GM21447 (cell line): ENCODE results near the gene FAM131C.
"Not testable (repeated sequence)": the region's sequence is repeated elsewhere in the genome, so short reads cannot be mapped to it uniquely, and the experiment has no call there.

ENCODE experiments used
- ATAC-seq: cut with Tn5 transposase; IDR thresholded peaks from one replicate; pipeline ENCODE4 v1.9.1; 2021; ENCODE audit not compliant: unreplicated experiment

FAM131C gene

DNA sequence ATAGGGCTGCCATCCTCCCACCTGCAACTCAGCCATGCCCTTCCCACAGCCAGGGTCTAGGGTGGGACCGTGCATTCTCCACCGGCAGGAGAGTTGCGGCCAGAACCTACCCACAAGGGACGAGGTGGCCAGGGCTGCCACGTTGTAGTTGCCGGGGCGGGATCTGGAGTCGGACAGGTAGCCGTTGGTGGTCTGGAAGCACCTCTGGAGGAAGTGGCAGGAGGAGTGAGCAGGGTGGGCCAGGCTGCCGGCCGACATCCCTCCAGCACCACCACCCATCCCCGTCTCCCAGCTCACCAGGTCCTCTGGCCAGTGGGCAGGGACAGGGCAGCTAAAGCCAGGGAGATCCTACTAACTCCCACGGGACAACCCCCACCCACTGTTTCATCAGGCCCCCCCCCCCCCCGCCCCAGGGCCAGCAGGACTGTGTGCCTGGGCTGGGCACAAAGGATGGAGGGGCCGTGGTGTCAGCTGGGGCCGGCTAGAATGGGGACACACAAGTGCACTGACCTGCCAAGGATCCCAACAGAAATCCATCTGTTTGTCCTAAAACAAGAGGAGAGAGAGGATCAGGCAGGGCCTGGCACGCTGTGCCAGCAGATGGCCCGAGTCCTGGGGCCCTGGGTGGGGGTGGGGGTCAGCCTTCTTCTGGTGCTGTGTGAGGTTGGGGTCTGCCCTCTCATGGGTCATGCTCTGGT lies 11.3 kb downstream of the FAM131C start:
- not testable (repeated sequence) for ATAC-seq

DNA sequence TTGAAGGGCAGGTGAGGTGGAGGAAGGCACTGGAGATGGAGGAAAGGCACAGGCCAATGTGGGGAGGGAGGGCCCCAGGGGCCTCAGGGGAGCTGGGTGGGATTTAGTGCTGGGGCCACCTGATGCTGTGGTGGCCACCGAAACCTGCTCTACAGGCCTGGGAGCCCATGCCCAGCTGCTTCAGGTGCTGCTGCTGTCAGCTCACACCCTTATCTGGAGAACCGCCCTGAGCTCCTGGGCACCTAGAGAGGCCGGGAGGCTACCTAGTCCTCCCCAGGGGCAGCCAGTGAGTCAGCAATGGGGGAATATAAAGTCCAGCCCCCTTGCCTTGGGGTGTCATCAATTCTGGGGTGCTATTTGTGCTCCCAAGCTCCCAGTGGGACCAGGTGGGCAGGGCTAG lies 12.2 kb downstream of the FAM131C start:
- no peak for ATAC-seq

DNA sequence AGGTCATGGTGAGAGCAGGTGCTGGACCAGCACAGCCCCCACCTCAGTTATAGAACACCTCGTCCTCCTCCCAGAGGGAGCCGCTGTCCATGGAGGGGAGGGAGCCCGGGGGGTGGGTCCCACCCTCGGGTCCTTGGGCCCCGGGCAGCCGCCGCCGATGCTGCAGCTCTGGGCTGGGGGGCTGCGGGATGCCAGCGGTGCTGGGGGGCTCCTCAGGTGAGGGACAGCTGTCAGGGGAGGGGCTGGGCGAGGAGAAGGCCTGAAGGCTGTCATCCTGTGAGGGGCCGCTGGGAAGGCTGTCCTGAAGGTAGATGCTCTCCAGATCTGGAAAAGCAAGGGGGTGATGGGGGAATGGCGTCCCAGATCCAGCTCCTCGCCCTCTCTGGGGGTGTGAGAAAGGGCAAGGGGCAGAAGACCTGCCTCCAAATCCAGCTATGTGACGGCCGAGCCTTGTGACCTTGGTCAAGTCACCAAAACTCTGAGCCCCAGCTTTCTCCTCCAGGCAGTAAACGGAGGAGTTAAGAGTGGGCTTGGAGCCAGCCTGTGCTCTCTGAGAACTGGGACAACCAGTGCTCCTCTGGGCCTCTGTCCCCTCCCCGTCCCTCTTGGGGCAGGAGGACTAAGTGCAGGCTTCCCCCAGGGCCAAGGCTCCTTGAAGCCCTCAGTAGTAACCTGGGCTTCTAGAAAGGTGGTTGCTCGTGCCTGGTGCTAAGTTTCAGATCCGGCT lies 14.9 kb downstream of the FAM131C start:
- not testable (repeated sequence) for ATAC-seq

DNA sequence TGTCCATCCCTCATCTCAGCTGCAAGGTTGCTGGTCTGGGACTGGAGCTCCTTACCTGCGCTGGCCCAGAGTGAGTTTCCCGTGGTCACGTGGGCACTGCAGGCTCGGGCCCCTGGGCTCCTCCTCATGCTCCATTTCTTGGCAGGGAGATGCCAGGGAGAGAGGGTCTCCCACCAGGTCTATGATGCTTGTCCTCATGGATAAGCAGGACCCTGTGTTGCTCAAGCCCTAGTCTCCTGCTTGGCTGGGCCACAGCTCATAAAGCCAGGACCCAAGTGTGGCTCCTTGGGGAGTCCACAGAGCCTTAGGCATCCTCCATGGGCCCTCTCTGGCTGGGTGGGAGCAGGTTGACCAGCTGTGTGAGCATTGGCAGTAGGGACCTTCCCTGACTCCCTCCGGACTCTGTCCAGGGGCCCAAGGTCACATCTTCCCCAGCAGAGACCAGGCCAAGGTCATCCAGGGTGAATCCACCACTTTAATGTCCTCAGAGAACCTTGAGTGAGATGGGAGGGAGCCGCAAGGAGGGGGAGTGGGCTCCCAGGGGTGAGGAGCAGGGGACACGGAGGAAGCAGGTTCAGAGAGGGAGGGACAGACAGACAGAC lies 16.0 kb downstream of the FAM131C start:
- ATAC-seq: not testable (repeated sequence)

DNA sequence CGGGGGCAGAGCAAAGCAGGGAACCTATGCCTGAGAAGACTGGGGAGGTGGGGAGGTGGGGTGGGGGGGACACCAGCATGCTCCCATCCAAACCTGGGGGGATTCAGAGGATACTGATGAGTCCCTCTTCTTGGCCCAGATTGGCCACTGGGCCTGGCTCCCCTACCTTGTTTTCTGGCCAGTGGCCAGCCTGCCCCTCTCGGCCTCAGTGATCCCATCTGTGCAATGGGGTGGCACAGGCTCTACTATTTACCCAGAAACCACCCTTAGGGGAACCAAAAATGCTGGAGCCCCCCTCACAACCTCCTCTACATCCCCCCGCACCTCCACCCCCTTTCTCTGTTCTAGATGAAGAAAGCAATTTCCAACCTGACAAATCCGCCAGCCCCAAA lies 16.9 kb downstream of the FAM131C start:
- not testable (repeated sequence) for ATAC-seq

DNA sequence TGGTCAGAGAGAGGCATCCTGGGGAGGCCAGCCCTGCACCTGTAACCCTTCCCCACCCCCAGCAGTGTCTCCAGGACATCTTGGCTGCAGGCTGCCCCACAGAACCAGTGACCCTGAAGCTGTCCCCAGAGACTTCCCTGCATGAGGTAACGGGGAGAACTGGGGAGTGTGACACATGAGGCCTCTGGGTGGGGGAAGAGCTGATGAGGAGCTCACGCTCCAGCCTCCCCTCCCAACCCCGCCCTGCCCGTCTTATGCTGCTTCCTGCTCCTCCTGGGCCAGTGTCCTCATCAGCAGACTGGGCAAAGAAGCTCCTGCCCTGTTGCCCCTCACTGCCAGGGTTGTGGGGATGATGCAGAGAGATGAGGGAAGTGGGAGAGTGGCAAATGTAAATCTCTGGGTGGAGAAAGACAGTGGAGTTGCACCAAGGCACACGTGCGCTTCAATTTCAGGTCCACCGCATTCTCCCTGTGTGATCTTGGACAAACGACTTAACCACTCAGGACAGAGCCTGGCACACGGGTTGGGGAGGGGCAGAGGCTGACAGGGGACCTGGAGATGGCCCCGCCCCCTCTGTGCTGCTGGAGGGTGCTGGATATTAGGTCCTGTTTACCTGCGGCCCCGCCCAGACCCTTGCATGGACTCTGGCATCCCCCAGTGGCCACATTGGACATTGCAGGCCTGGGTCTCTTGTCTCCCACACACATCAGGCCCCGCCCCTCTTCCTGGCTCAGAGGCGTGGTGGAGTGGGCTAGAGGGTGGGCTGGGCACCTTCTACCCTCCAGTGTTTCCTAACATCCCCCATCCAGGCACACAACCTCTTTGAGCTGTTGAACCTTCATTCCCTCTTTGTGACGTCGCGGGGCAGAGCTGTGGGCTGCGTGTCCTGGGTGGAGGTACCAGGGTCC lies 17.6 kb downstream of the FAM131C start:
- ATAC-seq: peak; percentile 73

DNA sequence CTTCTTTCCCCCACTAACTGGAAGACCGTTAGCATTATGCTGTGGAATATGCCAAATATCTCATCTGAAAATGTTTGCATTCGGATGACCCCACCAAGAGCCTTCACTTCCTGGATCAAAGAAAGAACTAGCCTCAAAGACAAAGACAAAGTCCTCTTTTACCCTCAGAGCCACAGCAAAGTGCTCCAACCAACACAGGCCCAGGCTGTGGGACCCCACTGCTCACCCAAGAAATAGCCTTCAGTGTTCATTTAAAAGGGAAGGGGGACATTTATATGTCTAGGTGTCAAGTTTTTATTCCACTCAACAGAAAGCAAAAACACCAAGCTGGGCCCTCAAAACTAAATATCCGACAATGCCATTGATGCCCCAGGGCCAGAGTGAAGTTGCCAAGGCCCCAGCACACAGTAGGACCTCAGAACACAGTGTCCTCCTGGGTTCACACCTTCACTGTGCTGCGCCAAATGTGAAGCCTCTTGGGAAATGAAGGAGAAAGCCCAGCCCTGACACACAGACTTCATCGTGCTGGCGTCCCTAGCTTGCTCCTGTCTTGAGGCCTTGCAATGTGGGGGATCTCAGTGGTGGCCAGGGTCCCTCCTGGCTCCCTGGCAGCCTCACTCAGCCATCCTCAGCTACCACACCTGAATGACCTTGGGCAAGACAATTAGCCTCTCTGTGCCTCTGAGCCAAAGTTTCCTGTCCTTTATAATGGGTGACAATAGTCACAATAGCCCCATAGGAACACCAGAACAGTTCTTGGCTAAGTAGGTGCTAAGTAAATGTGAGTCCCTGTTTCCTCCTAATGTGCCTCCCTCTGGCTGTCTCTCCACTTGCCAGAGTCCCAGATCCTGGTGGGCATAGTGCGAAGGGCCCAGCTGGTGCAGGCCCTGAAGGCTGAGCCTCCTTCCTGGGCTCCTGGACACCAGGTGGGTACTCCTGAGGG lies 18.6 kb downstream of the FAM131C start:
- no peak for ATAC-seq

DNA sequence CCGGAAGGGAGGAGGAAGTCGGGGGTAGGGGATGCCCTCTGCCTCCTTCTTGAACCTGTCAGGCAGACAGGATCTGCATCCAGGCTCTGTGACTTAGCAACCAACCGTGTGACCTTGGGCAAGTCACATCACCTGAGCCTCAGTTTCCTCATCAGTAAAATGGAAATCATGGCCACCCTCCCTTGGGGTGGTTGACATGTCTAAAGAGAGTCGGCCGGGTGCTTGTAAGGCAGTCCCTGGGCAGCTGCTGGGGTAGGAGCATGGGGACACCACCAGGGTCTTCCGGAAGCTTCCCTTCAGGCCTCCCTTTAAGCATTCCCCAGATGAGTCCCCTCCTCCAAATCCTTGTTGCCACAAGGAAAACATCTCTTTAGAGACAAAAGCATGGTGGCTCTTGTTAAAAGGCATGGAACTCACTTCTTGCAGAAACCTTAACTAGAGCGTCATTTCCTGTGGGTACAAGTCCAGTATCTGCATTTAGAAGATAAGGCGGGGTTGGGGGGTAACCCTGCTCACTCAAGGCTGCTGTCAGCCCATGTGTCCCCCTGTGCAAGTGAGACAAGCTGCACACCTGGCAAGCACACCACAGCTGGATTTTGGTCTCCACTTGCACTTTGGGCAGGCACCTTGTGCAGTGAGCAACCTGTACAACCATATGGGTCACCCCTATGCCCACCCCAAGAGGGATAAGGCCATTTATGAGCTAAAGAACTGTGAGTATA lies 19.5 kb downstream of the FAM131C start:
- ATAC-seq: no peak

DNA sequence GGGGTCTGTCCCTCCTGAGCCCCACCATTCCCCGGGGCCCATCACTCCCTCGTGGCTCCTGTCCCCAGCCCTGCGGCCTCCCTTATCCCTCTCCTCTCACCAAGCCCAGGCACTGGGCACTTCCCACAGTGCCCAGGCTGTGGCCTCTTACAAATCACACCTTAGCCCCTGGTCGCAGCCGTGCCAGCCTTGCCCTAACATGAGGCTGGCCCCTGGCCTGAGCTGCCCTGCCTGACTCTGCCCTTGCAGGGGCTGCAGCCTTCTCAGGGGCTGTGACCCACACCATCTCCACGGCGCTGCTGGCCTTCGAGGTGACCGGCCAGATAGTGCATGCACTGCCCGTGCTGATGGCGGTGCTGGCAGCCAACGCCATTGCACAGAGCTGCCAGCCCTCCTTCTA lies 21.5 kb downstream of the FAM131C start:
- ATAC-seq: not testable (repeated sequence)

DNA sequence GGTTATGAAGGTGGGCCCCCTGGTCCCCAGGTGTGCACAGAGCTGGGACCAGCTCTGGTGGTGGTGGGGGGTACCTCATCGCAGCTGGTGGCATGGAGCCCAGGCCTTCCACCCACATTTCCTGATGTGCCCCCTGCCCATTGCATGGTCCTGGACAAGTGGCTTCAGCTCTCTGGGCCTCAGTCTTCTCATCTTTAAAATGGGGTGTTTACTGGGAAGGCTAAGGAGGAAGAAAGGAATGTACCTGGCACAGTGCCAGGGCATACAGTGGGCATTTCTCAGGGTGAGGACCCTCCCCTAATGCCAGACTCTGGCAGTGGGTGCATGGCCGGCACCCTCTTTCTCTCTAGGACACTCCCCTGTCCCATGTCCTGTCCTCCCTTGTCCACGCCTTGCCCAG lies 22.4 kb downstream of the FAM131C start:
- no peak for ATAC-seq

DNA sequence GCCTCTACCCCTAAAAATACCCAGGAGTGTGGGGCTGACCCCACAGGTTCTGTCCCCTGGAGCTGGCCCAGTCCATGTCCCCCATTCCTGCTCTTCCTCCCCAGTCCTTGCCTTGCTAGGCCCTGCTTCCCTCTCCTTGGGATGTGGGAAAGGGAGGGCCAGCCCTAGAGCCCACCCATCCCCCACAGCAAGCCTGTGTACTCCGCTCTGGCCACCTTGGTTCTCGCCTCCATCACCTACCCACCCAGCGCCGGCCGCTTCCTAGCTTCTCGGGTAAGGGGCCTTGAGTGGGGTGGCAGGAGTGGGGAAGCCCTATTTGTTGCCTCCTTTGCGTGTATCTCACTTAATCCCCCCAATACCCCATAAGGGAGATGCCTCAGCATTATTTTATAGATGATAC lies 23.1 kb downstream of the FAM131C start:
- no peak for ATAC-seq

DNA sequence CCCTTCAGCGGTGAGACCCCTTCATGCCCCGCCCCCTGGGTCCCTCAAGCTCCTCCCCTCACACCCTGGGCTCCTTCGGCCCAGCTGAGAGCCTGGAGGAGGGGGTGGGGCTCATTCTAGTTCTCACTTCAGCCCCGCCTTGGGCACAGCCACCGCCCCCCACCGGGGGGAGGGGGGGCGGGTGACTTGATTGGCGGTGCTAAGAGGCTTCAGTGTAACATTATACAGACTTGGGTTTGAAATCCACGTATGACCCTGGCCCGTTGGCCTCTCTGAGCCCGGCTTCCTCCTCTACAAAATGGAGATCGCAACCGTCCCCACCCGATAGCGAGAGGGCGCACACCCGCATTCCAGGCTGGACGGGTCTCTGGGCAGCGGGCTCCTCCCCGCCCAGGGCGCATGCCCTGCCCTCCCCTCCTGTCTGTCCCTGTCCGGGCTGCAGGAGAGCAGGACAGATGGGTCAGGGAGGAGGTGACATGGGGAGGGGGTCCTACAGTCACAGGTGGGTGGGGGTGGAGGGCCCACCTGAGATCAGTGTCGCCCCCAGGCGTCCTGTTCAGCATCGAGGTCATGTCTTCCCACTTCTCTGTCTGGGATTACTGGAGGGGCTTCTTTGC lies 24.8 kb downstream of the FAM131C start:
- no peak for ATAC-seq

DNA sequence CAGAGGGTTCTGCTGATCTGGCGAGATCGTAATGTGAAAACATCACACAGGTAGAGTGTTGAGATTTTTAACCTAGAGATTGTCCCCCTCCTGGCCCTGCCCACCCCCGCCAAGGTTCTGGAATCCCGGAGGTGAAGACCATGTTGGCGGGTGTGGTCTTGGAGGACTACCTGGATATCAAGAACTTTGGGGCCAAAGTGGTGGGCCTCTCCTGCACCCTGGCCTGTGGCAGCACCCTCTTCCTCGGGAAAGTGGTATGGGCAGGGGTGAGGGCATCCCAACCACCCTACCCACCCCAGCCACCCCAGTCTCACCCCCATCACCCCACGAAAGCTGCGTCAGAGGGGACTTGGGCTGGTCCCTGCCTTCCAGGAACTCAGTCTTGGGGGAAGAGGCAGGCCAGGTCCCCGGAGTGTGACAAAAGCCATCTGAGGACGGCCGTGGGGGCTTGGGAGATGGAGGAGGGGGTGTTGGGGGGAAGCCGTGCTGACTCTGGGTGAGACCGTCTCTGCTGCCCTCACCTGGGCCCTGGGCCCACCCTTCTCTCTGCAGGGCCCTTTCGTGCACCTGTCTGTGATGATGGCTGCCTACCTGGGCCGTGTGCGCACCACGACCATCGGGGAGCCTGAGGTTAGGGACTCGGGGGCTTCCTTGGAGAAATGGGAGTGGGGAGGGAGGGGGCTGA lies 25.5 kb downstream of the FAM131C start:
- no peak for ATAC-seq

DNA sequence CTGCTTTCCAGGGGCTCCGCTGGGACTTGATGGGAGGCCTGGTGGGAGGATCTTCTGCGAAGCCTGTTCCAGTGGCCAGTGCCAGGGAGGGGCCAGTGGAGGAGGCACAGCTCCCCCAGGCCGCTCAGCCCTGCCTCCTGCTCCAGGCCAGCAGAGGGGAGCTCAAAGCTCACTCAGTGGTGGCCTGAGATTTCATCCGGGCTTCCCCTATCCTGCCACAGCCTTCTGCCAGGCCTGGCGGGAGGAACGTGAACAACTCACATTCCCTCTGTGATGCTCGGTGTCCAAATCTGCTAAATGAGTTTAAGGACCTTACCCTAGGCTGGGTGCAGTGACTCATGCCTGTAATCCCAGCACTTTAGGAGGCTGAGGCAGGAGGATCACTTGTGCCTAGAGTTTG lies 26.6 kb downstream of the FAM131C start:
- no peak for ATAC-seq

DNA sequence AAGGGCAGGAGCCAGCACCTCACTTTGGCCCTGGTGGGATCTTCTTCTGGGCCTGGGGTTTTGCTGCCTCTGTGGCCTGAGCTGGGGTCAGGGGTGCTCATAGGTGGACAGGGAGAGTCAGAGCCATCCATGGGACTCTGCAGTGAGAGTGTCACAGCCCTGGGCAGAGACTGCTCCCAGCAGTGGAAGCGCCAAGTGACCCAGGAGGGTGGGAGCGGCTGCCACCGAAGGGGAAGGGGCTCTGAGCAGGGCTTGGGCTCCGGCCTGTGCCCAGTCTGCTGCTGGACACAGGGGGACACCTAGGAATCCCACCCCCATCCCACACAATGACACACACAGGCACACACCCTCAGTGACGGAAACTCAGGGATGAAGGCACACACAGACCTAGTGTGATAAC lies 29.5 kb downstream of the FAM131C start:
- no peak for ATAC-seq

DNA sequence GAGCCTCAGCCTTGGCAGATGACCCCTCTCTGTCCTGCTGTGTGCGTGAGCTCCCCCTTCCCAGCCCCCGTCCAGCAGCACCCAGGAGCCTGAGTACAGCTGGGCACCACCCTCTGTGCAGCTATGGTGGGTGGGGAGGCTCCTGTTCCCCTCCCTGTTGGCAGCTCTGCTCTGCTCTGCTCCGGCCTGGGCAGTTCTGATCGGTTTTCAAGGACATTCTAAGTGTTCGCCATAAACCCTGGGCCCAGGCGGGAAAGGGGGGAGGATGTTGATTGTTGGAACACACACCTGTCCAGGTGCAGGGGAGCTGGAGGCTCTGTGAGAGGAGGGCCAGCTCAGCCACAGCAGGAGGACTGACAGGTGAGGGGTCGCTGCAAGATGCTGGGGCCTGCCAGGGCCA lies 29.9 kb downstream of the FAM131C start, which contains the start of gene CLCNKB:
Gene CLCNKB (plus strand): TSS at position 262 of the 400 bp plus-strand sequence. CDS start 711 bp downstream, outside the sequence.
- no peak for ATAC-seq

DNA sequence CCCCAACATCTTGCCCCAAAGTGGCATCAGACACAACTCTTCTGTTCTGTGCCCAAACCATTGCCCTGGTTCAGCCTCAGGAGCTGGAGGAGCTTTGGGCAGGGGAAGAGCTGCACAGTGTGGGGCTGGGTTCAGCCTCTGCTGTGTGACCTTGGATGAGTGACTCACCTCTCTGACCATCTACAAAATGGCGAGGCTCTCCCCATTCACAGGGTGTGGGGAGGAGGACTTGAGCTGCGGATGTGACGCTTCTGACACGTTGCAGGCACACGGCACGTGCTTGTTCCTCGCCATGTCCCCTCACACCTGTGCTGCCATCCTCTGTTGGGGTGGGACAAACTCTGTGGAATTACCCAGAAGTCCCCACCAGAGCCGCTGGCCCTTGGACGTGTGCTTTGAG lies 30.8 kb downstream of the FAM131C start:
- not testable (repeated sequence) for ATAC-seq

DNA sequence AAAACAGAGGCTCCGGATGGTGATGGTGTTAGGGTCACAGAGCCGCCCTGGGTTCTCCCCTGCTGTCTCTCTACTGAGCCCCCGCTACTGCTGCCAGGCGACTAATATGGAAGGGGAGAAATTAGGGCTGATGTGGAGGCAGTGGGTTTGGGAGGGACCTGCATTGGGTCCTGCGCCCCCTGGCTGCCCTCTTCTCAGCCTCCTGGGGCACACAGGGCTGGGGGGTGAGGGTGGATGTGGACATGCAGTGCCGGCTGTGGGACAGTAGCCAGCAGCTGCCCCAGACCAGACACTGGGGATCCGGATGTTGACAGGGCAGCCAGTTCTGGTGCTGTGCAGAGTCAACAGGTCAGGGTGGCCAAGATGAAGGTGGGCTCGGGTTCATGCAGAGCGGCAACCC lies 31.4 kb downstream of the FAM131C start:
- no peak for ATAC-seq
